IgD-negative memory B cell (primary cell): ENCODE results near the gene KRT73. TPM values are rescaled to one million over a fixed set of nuclear protein-coding genes. Genes with fewer than 3 reads are reported as not detected.

Source experiments
- H3K27ac Mint-ChIP-seq, 3 donors: one replicate each; pipeline ENCODE4 v1.8.0; 2020 to 2022; ENCODE audit warnings: mild to moderate bottlenecking in 3 of 3, mixed read lengths in 3 of 3, moderate library complexity in 1 of 3
- H3K27me3 Mint-ChIP-seq: one replicate; pipeline ENCODE4 v1.8.0; 2021; ENCODE audit warnings: mixed read lengths
- H3K36me3 Mint-ChIP-seq: one replicate; pipeline ENCODE4 v1.8.0; 2020; ENCODE audit warnings: mild to moderate bottlenecking, mixed read lengths
- H3K4me1 Mint-ChIP-seq, 3 donors: one replicate each; pipeline ENCODE4 v1.8.0; 2020 to 2022; ENCODE audit warnings: mixed read lengths in 3 of 3, mild to moderate bottlenecking in 1 of 3
- H3K4me3 Mint-ChIP-seq, 4 donors: one replicate each; pipeline ENCODE4 v1.8.0; 2020 to 2022; ENCODE audit warnings: mild to moderate bottlenecking in 4 of 4, mixed read lengths in 4 of 4, moderate library complexity in 3 of 4
- H3K9me3 Mint-ChIP-seq, 3 donors: one replicate each; pipeline ENCODE4 v1.8.0; 2020 to 2021; ENCODE audit warnings: mixed read lengths in 3 of 3, mild to moderate bottlenecking in 1 of 3
- polyA plus RNA-seq: library from polyadenylated mRNA; unstranded; fragments of 300-500 nt; fragmentation: Illumina TruSeq; gene quantifications from one replicate; pipeline ENCODE4 v1.2.3, GENCODE V29; 2021

The KRT73 gene
- polyA plus RNA-seq, 1 donor from 2014 or later = not detected

DNA sequence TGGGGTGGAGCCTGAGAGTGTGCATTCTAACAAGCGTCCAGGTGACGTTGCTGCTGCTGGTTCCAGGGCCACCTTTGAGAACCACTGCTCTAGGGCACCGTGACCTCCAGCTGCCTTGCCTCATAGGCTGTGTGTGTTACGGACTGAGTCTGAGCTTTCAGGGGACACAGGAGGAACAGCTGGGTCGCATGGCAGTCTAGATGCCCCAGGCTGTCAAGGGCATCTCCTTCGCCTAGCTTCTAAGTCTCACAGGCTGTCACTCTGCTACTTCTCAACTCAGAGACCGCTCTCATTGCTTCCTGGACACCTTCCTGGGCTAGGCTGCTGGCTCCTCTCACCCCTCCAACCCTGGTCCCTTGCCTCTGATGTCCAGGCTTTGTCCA is 965 bp downstream of the KRT73 start:
- no peak overlapping the region for H3K4me3 Mint-ChIP-seq
- peaks cover 0 to 2% (median 0%) of the 10 kb centered on the region in 3 donors for H3K9me3 Mint-ChIP-seq
- H3K36me3 Mint-ChIP-seq = peaks cover 3% of the 10 kb centered on the region
- H3K4me1 Mint-ChIP-seq = no peaks in the 10 kb centered on the region
- no peak overlapping the region for H3K27ac Mint-ChIP-seq
- H3K27me3 Mint-ChIP-seq = peaks cover 19% of the 10 kb centered on the region

DNA sequence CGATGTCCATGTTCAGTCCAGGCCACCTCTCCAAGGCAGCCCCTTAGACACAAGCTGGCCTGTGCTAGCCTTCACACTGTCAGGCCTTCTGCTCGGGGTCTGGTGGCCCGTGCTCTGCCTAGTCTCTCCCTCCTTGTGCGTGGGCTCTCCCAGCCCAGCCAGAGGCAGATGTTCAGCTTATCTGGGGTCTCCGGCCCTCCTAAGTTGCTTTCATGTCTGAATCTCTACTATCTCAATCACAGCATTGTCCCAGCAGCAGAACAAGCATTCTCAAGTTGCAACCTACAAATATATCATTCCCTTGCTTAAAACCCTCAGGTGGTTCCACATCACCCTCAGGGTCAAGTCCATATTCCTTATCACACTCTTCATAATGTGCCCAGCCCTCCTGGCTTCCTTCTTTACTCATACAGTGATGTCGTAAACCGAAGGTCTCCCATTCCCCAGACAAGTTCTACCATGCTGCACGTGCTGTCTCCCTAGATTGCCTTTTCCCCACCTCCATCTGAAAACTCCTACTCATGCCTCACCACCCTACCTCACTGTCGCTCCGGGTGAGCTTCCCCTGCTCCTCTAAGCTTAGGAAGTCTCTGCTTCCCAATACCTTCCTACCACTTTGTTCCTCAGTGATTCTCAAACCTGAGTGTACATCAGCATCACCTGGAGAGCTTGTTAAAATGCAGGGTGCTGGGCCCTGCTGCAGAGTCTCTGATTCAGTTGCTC is 1.5 kb downstream of the KRT73 start:
- Mint-ChIP-seq H3K9me3 (peaks cover 0 to 2% (median 0%) of the 10 kb centered on the region in 3 donors), H3K36me3 (peaks cover 3% of the 10 kb centered on the region), H3K27me3 (peaks cover 23% of the 10 kb centered on the region), H3K4me3 (no peak overlapping the region), H3K4me1 (no peaks in the 10 kb centered on the region), H3K27ac (no peak overlapping the region)

DNA sequence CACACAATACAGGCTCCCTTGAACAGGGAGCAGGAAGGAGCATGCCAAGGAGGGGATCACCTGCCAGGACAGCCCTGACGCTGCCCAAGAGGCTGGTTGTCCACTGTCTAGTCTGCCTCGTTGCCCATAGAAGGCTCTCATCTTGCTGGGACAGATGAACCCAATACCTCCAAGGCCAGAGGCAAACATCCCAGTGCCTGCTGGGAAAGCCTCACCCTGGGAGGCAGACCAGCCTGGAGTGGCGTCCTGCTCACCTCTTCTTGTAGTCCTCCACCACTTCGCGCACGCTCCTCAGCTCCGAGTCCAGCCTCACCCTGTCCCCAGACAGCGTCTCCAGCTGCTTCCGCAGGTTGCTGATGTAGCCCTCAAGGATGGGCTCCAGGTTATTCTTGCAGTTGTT is 2.4 kb downstream of the KRT73 start:
- Mint-ChIP-seq H3K27ac (peak overlapping the region in 1 of 3 donors; percentile 54), H3K9me3 (peaks cover 0 to 2% (median 0%) of the 10 kb centered on the region in 3 donors), H3K4me1 (no peaks in the 10 kb centered on the region), H3K36me3 (peaks cover 3% of the 10 kb centered on the region), H3K27me3 (peaks cover 30% of the 10 kb centered on the region), H3K4me3 (no peak overlapping the region)

DNA sequence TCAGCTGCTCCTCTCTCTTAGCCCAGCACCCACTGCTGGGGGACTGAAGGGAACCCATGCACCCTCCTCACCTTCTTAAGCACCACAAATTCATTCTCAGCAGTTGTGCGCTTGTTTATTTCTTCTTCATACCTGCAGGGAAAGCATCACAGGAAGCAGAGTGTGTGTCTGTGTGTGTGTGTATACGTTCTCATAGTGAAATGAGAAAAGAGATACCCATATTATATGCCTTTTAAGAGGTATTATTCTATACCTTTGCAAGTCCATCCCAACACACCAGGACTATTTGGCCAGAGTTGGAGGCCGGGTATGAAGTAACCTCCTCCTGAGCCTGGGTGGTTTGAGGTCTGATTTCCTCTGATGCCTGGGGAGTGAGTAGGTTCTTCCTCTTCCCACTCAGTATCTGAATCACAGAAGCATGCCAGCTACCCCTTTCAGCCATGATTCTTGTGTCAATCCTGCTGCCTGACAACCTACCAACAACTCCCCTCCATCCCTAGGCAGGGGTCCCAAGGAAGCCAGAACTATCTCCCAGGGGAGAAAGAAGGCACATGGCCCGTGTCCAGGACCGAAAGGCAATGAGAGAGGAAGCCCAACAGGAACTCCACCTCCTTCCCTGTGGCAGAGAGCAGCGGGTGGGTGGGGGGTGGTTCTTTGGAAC is 3.0 kb downstream of the KRT73 start:
- Mint-ChIP-seq H3K9me3 (peaks cover 0 to 2% (median 0%) of the 10 kb centered on the region in 3 donors), H3K27ac (peak overlapping the region in 1 of 3 donors; percentile 59), H3K27me3 (peaks cover 32% of the 10 kb centered on the region), H3K36me3 (peaks cover 2% of the 10 kb centered on the region), H3K4me3 (no peak overlapping the region), H3K4me1 (no peaks in the 10 kb centered on the region)

DNA sequence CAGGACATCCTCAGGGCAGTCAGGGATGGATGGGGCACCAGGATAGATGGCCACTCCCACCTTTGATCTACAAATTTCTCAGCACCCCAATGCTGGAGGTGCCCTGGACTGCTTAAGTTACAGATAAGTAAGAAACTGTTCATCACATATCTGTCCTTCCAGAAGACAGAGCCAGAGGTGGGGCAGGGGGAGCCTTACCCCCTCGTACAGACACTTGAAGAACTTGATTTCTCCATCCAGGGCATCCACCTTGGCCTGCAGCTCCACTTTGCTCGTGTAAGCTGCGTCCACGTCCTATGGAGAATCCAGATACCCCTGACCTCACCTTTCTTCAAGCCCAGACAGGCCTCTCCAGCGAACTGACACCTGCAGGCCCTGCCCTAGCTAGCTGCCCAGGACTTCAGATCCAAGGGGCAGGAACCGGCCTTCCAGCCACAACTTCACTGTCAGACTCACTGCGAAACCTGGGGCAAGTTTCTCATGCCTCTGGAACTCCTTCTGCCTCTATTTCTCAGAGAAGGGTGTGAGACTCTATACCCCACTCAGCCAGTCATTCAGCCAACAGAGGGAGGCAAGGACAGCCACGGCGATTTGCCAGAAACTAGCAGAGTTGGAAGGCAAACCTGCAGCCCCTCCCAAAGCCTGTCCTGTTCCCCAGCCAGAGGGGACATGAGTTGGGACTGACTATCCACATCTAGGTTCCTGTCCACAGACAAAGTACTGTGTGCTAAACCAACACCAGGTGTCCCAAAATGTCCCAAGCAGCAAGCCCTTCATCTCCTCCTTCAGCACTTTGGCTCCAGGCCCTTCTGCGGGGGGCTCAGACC is 3.8 kb downstream of the KRT73 start:
- H3K36me3 Mint-ChIP-seq = peaks cover 2% of the 10 kb centered on the region
- no peak overlapping the region for H3K27ac Mint-ChIP-seq
- peaks cover 0 to 2% (median 0%) of the 10 kb centered on the region in 3 donors for H3K9me3 Mint-ChIP-seq
- H3K27me3 Mint-ChIP-seq = peaks cover 36% of the 10 kb centered on the region
- H3K4me1 Mint-ChIP-seq = no peaks in the 10 kb centered on the region
- no peak overlapping the region for H3K4me3 Mint-ChIP-seq

DNA sequence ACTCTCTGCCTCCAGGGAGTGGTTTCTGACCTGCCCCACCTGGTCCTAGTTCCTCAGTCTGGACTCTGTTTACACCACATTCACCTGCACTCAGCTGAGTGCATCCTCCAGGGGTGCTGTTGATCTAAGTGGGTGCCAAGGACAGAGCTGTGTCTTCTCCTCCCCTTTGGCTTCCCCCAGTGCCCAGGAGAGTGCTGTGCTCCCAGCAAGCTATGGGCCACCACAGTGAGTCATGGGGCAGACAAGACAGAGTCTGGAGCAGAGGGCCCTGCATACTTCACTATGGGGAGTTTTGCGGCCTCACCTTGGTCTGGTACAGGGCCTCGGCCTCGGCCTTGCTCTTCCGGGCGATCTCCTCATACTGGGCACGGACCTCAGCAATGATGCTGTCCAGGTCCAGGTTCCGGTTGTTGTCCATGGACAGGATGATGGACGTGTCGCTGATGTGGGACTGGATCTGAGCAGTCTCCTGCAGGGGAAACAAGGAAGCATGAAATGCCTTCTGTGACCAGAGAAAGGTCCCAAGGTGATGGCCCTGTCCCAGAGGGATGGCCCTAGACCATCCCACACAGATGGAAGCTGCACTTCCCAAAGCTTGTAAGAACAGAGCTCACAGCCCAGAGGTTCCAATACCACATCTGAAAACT is 4.9 kb downstream of the KRT73 start:
- Mint-ChIP-seq H3K27ac (peak overlapping the region in 1 of 3 donors; percentile 59), H3K4me3 (no peak overlapping the region)

DNA sequence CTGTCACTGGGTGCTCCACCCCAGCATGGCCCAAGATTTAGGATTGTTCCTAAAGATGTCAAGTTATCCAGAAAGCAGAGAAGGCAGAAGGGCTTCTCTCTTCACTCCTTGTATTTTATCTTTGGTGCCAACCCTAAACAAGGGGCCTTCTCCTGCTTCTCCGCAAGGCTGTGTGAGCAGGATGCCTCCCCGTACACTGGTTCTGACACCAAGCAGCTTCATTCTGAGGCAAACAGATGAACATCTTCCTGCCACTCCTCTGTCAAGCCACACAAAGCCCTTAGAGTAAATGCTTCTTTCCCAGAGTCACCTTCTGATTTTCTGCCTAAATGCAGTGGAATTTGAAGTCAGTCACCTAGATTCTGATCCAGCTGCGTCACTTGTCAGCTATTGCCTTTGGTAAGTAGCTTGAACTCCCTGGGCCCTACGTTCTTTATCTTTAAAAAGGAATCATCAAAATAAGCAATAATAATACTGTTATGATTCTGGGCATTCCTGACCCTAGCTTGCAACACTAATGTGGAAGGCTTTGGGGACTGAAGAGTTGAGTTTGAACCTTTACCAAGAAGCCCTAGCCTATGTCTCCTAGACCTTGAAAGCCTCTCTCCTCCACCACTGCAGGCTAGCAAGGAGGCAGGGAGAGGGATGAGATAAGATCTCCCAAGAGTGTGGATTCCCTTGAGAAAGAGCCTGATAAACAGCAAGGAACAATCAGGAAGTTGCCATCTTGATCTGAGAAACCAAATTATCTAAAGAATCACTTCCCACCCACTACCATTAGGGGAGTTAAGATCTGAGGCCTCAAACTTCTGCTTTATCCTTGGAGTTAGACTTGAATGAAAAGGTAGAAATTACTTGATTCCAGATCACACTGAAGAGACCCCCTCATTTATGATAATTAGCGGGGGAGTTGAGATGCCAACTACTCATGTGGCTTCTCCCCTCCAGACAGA is 5.7 kb downstream of the KRT73 start:
- Mint-ChIP-seq H3K4me3 (no peak overlapping the region), H3K9me3 (no peaks in the 10 kb centered on the region), H3K27ac (peak overlapping the region in 1 of 3 donors; percentile 1), H3K4me1 (peaks cover 0 to 2% (median 0%) of the 10 kb centered on the region in 3 donors), H3K27me3 (peaks cover 39% of the 10 kb centered on the region), H3K36me3 (no peaks in the 10 kb centered on the region)

More for the DNA sequence above, 4.9 kb downstream of the KRT73 start:
- H3K4me1 Mint-ChIP-seq = peaks cover 0 to 2% (median 0%) of the 10 kb centered on the region in 3 donors
- H3K27me3 Mint-ChIP-seq = peaks cover 39% of the 10 kb centered on the region
- no peaks in the 10 kb centered on the region for H3K36me3 Mint-ChIP-seq
- no peaks in the 10 kb centered on the region for H3K9me3 Mint-ChIP-seq

DNA sequence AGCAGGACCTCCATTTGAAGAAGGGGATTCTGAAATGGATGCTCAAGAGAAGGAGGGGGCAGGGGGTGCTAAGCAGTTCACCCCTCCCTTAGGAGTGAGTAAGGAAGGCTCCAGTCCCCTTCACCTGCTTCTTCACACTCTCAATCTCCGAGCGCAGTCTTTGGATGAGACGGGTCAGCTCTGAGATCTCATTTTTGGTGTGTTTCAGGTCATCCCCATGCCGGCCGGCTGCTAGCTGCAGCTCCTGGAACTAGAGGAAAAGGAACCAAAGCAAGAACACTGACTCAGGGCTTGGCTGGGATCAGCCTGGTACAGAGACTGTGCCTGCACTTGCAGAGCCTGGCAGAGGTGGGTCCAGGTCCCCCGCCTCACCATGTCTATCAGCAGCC is 7.3 kb downstream of the KRT73 start:
- H3K9me3 Mint-ChIP-seq = no peaks in the 10 kb centered on the region
- H3K36me3 Mint-ChIP-seq = no peaks in the 10 kb centered on the region
- no peak overlapping the region for H3K27ac Mint-ChIP-seq
- peaks cover 35% of the 10 kb centered on the region for H3K27me3 Mint-ChIP-seq
- H3K4me1 Mint-ChIP-seq = peaks cover 0 to 2% (median 0%) of the 10 kb centered on the region in 3 donors
- H3K4me3 Mint-ChIP-seq = no peak overlapping the region

DNA sequence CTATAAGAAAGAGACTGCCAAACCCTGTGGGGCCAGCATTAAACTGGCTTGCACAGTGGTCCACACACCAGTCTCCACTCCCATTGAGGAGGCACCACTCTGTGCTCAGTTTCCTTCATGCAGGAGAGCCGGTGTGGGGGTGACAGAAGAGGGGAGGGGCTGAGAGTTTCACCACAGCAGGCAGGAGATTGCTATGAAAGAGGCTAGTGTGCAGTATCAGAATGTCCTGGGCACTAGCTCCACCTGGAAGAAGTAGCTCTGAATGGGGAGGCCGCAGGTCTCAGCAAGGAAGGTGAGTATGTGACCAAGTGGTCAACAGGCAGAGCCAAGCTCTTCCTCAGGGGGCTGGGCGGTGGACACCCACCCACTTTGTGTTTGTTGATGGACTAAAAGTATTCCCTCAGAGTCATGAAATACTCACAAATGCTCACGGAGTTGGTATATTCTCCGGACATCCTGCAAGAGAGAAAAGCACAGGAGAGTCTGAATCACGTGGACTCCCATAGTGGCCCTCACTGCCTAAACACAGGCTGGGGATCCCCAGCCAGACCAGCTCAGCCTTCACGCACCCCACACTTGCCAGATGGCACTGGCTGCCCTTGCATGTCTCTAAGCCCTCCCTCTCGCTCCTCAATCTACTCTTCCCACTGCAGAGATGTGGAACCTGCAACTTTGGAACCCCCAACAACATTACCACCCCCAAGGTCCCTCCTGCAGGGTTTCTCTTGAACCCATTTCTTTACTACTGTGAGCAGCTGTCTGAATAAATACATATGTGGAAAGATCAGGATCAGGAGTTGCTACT is 9.3 kb downstream of the KRT73 start:
- Mint-ChIP-seq H3K27me3 (peaks cover 29% of the 10 kb centered on the region), H3K4me3 (no peak overlapping the region), H3K4me1 (peaks cover 0 to 2% (median 0%) of the 10 kb centered on the region in 3 donors)

DNA sequence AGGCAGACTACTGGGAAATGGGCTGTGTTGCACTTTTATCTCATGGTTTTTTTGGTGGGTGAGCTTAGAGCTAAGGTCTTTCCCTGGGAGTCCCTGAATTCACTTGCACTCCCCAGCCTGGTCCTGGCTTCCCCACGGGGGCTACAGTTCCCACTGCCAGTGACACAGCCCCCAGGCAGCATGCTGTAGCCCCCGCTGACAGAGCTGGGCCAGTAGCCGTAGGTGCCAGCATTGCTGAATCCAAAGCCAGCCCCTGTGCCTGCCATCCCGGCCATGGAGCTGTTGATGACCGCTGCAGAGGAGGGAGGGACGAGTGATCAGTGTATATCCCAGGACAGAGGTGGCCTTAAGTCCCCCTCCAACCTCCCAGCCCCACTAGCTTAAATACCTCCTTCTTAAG is 10.2 kb downstream of the KRT73 start:
- H3K4me3 Mint-ChIP-seq = no peak overlapping the region
- H3K27me3 Mint-ChIP-seq = peaks cover 32% of the 10 kb centered on the region
- no peaks in the 10 kb centered on the region for H3K36me3 Mint-ChIP-seq
- peaks cover 0 to 2% (median 0%) of the 10 kb centered on the region in 3 donors for H3K4me1 Mint-ChIP-seq
- H3K9me3 Mint-ChIP-seq = no peaks in the 10 kb centered on the region
- no peak overlapping the region for H3K27ac Mint-ChIP-seq

More for the DNA sequence above, 9.3 kb downstream of the KRT73 start:
- Mint-ChIP-seq H3K36me3 (no peaks in the 10 kb centered on the region), H3K27ac (no peak overlapping the region), H3K9me3 (no peaks in the 10 kb centered on the region)

DNA sequence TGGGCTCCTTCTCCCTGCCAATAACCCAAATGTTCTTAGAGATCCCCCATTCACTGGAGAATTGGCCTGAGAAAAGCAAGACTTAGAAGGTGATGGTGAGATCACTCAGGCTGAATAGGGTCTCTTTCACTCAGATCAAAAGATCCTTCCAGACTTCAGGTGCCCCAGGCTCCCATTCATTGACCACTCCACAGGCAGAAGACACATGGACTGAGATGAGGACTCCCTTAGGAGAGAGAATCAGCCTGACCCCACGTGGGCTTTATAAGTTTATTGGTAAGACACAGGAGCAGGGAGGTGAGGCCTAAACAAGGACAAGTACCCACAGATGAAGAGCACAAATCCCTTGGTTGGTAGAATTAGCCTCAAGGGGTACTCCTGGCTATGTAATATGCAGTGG is 11.0 kb downstream of the KRT73 start:
- no peak overlapping the region for H3K27ac Mint-ChIP-seq
- H3K9me3 Mint-ChIP-seq = no peaks in the 10 kb centered on the region
- no peaks in the 10 kb centered on the region for H3K36me3 Mint-ChIP-seq
- peaks cover 0 to 2% (median 0%) of the 10 kb centered on the region in 3 donors for H3K4me1 Mint-ChIP-seq
- no peak overlapping the region for H3K4me3 Mint-ChIP-seq
- peaks cover 32% of the 10 kb centered on the region for H3K27me3 Mint-ChIP-seq

DNA sequence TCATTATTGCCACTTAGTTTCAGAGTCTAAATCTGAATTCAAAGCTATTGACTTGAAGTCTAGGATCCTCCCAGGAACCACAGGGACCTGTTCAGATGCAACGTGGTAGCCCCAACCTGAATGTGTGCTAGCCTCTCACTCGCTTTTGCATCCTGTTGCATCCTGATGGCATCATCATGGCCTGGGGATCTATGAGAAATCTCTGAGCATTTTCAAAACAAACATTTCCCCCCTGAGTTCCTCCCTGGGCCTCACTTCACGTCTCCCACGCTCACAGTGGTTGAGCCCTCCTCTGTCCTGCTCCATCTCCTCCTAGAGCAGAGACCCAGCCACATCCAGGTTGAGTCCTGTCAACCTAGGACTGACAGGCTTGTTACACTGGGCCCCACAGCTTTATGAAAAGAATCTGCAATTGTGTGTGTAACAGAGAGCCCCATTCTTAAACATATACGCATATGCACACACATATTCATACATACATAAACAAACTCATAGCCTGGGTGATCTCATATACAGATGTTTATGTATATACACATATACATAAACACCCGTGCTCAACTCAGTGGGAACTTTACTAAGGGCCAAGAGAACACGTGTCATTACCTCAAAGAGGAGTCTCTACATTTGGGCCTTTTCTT is 11.7 kb downstream of the KRT73 start:
- Mint-ChIP-seq H3K4me3 (no peak overlapping the region), H3K27ac (no peak overlapping the region), H3K36me3 (no peaks in the 10 kb centered on the region), H3K27me3 (peaks cover 28% of the 10 kb centered on the region), H3K9me3 (no peaks in the 10 kb centered on the region), H3K4me1 (peaks cover 0 to 2% (median 0%) of the 10 kb centered on the region in 3 donors)

DNA sequence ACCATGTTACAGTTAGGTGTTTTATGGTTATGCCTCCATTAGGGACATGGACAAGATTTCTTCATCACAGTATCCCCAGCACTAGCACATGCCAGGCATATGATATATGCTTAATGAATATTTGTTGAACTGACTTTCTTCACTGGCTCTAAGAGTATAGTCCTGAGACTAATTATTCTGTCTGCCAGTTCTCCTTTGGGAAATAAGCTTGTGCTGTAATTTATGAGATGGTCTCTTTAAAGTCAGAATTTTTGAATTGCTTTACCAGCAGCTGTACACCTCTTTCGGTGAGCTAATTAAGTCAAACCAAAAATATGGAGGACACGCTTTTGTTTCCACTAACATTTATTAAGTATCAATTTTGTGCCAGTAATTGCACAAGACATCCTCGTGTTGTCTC is 12.3 kb downstream of the KRT73 start:
- Mint-ChIP-seq H3K27me3 (peaks cover 26% of the 10 kb centered on the region), H3K9me3 (no peaks in the 10 kb centered on the region), H3K36me3 (no peaks in the 10 kb centered on the region), H3K4me1 (peaks cover 0 to 2% (median 0%) of the 10 kb centered on the region in 3 donors), H3K4me3 (no peak overlapping the region), H3K27ac (no peak overlapping the region)
